Stimulated activated CD4-positive, alpha-beta T cell treated with anti-CD3 and anti-CD28 coated beads, Interleukin-15, amount 100 ng/mL, for 48 hours (primary cell): ENCODE data around the gene GFER.

ENCODE experiments used
- DNase-seq, 2 donors: peaks; one replicate each; pipeline ENCODE4 v3.0.0-alpha.2; 2020; ENCODE audit warnings: low read depth in 2 of 2

GFER gene

DNA sequence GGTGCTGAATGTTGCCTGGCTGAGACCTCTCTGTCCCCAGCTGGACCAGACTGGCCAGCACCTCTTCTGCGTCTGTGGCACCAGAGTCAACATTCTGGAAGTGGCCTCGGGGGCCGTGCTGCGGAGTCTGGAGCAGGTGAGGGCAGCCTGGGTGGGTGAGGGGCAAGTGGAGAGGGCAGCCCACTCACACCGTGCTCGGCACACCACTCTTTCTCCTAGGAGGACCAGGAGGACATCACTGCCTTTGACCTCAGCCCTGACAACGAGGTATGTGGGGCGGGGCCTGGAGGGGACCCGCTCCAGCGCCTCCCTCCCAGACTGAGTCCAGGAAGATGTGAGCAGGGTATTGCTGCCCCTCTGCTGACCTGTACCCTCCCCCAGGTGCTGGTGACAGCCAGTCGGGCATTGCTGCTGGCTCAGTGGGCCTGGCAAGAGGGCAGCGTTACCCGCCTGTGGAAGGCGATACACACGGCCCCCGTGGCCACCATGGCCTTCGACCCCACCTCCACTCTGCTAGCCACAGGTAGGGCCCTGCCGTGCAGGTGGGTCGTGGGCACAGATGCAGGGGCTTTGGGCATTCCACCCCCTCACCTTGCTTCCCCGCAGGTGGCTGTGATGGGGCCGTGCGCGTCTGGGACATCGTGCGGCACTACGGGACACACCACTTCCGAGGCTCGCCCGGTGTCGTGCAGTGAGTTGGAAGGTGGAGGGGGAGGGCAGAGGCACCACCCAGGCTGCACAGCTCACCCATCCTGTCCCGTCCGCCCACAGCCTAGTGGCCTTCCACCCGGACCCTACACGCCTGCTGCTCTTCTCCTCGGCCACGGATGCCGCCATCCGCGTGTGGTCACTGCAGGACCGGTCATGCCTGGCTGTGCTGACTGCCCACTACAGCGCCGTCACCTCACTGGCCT is 9.6 kb upstream of the GFER start:
- DNase-seq: no peak

DNA sequence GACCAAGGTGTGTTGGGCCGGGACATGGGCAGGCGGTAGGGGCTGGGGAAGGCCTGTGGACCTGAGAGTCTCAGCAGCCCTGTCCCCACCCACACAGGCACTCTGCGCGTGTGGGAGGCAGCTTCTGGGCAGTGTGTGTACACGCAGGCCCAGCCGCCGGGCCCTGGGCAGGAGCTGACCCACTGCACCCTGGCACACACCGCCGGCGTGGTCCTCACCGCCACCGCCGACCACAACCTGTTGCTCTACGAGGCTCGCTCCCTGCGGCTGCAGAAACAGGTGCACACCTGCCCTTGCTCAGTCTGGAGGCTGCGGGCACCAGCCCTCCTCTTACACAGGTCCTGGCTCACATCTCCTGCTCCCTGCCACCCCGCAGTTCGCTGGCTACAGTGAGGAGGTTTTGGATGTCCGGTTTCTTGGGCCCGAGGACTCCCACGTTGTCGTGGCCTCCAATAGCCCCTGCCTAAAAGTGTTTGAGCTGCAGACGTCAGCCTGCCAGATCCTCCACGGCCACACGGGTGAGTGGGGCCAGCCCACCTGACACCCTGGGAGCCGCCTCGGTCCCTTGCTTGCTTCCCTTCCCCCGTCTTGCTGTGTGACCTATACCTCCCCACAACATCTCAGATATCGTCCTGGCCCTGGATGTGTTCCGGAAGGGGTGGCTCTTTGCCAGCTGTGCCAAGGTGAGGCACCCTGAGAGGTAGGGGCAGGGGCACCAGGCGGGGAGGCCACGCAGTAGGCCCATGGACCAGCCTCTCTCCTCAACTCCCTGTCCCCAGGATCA is 8.4 kb upstream of the GFER start:
- DNase-seq: no peak

- DNase-seq: no peak
Observed at GRCh38 chr16:1976216-1976520, 7.8 kb upstream of the GFER start.

DNA sequence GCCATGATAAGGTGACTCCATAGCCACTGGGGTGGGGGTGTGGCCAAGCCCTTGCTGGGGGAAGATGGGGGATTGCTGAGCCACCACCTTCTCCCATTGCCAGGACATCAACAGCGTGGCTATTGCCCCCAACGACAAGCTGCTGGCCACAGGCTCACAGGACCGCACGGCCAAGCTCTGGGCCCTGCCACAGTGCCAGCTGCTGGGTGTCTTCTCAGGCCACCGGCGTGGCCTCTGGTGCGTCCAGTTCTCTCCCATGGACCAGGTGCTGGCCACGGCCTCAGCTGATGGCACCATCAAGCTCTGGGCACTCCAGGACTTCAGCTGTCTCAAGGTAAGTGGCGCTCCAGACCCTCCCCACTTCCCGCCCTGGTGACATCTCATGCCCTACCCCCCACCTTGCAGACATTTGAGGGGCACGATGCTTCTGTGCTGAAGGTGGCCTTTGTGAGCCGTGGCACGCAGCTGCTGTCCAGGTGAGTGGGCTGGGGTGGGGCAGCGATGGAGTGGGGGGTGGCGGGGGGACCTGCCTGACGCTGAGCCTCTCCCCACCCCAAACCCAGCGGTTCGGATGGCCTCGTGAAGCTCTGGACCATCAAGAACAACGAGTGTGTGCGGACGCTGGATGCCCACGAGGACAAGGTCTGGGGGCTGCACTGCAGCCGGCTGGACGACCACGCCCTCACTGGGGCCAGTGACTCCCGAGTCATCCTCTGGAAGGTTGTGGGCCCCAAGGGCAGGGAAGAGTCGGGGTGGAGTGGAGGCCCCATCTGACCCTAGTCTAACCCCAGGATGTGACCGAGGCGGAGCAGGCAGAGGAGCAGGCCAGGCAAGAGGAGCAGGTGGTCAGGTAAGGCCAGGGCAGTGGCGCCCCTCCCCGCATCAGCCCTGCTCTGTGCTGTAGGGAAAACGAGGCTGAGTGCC is 6.8 kb upstream of the GFER start:
- no peak for DNase-seq

- no peak for DNase-seq
Observed at GRCh38 chr16:1977875-1978268, 6.1 kb upstream of the GFER start.

DNA sequence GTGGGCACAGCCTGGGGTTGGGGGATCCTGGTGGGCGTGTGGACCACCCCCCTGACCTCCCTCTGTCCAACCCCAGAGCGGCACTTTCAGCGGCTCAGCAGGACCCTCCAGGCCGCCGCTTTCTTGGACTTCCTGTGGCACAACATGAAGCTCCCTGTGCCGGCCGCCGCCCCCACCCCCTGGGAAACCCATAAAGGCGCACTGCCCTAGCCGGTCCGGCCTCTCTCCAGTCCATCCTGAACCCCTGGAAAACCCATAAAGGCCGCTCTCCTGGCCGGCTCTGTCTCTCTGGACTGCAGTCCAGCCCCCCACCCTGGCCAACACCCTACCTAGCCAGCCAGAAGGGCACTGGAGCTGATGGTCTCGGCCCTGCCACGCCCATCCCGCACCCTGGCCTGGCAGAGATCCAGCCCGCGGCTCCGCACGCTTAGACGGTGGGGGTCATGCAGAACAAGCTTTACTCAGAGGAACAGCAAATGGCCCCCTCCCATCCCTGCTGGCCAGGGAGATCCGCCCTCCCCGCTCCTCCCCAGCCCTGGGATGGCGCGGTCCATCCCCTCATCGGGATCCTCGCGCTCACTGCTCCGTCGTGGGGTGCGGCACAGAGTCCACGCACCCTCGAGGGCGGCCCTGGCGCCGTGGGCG is 5.4 kb upstream of the GFER start:
- no peak for DNase-seq

- no peak for DNase-seq
Observed at GRCh38 chr16:1979271-1980029, 4.5 kb upstream of the GFER start.

- no peak for DNase-seq
Observed at GRCh38 chr16:1980030-1980769, 3.8 kb upstream of the GFER start.

GRCh38 chr16:1980770-1981087 is 3.3 kb upstream of the GFER start:
- DNase-seq: no peak

DNA sequence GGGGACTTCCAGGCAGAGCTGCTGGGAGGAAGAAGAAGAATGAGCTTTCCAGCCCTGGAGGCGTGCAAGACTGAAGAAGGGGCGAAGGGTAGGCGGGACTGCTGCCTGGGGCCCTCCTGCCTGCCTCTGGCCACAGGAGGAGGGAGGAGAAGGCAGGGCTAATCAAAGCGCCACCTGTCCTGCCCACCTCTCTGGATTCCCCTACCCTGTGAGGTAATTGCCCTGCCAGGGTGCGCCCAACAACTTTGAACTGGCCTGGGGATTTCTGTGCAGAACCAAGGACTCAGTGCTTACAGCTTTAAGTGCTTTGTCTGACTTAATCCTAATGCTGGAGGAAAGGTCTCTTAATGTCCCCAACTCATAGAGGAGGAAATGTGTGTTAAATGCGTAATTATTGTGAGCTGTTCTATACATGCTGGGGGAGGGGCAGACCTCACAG is 2.6 kb upstream of the GFER start, which contains the start of gene NOXO1:
NOXO1 (minus strand) TSS at position 72 of the 439 bp plus-strand sequence. CDS start 290 bp downstream, outside the sequence.
- no peak for DNase-seq

GRCh38 chr16:1982013-1982433 is 2.0 kb upstream of the GFER start:
- no peak for DNase-seq

- DNase-seq: no peak
Observed at GRCh38 chr16:1982991-1983543, 926 bp upstream of the GFER start.

GRCh38 chr16:1984347-1985225 is 593 bp downstream of the GFER start:
- DNase-seq: no peak

GRCh38 chr16:1985466-1986150 is 1.6 kb downstream of the GFER start:
- DNase-seq: no peak

DNA sequence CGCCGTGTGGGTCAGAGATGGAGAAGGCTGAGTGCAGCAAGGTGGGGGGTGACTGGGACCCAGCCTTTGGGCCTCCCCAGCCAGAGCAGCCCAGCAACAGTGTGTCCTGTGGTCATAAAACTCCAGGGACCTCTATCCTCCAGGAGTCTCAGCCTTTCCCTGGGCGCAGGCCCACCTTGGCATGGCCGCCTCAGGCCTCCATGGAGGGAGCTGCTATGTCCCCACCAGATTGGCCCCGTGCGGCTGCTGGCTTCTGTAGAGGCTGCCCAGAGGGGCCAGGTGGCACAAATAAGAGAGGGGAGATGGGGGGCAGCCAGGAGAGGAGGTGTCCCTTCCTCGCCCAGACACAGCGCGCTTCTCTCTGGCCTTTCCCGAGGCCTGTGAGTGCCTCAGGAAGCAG is 3.2 kb downstream of the GFER start:
- no peak for DNase-seq

- DNase-seq: no peak
Observed at GRCh38 chr16:1989209-1990100, 5.5 kb downstream of the GFER start, which contains the start of gene SYNGR3. TSS of gene SYNGR3 (plus strand) at chr16:1989970. CDS start at chr16:1990103, 133 bp downstream.

- no peak for DNase-seq
Observed at GRCh38 chr16:1990101-1990350, 6.0 kb downstream of the GFER start.
